Liver (tissue), 9 donors: Measurements from ENCODE around the gene ITGB1. TPM values are rescaled to one million over a fixed set of nuclear protein-coding genes. Genes with fewer than 3 reads are reported as not detected.

Experiments
- DNase-seq: peaks from one replicate; pipeline ENCODE4 v3.0.0-alpha.2; 2017; ENCODE audit warnings: low spot score
- H3K27ac ChIP-seq, 2 donors: one replicate each; pipeline ENCODE4 v1.7.0; 2013; ENCODE audit warnings: inconsistent platforms in 2 of 2, low read length in 2 of 2, control low read depth in 1 of 2, low read depth in 1 of 2, mild to moderate bottlenecking in 1 of 2
- H3K27me3 ChIP-seq, 4 donors: one replicate each; pipeline versions ENCODE4 v1.6.1 to v1.7.0; 2013; ENCODE audit warnings: low read length in 3 of 4, inconsistent platforms in 1 of 4, mild to moderate bottlenecking in 1 of 4, moderate library complexity in 1 of 4; ENCODE audit not compliant: control insufficient read depth in 4 of 4, insufficient read depth in 4 of 4
- H3K36me3 ChIP-seq, 4 donors: one replicate each; pipeline versions ENCODE4 v1.6.1 to v1.7.0; 2013; ENCODE audit warnings: low read length in 3 of 4, mild to moderate bottlenecking in 3 of 4, low read depth in 1 of 4, moderate library complexity in 1 of 4; ENCODE audit not compliant: control insufficient read depth in 4 of 4, insufficient read depth in 3 of 4
- H3K4me1 ChIP-seq, 4 donors: one replicate each; pipeline versions ENCODE4 v1.6.1 to v1.7.0; 2013; ENCODE audit warnings: low read length in 3 of 4, mild to moderate bottlenecking in 3 of 4, moderate library complexity in 1 of 4; ENCODE audit not compliant: control insufficient read depth in 4 of 4, insufficient read depth in 4 of 4
- H3K4me3 ChIP-seq, 3 donors: one replicate each; pipeline versions ENCODE4 v1.6.1 to v1.7.0; 2013; ENCODE audit warnings: low read length in 3 of 3, control low read depth in 1 of 3, low read depth in 1 of 3, mild to moderate bottlenecking in 1 of 3
- H3K9ac ChIP-seq, 2 donors: one replicate each; pipeline ENCODE4 v1.7.0; 2013; ENCODE audit warnings: low read length in 2 of 2, mild to moderate bottlenecking in 2 of 2, moderate library complexity in 2 of 2, control low read depth in 1 of 2, low read depth in 1 of 2
- H3K9me3 ChIP-seq, 4 donors: one replicate each; pipeline versions ENCODE4 v1.6.1 to v1.7.0; 2013; ENCODE audit warnings: low read length in 3 of 4; ENCODE audit not compliant: control insufficient read depth in 4 of 4
- ATF3 ChIP-seq: IDR thresholded peaks from 2 replicates; pipeline ENCODE4 v1.6.1; 2016; ENCODE audit warnings: antibody characterized with exemption
- CTCF ChIP-seq: fragments of 150-350 bp; IDR thresholded peaks from 2 replicates; pipeline ENCODE4 v1.5.1; 2017; ENCODE audit warnings: improper control_type of control experiment, low read depth, low read length; ENCODE audit not compliant: missing input control
- EGR1 ChIP-seq, 2 donors: IDR thresholded peaks; 2 replicates each; pipeline ENCODE4 v1.6.1; 2016 to 2018; ENCODE audit warnings: antibody characterized with exemption in 2 of 2, low read depth in 2 of 2
- FOXA1 ChIP-seq: IDR thresholded peaks from 2 replicates; pipeline ENCODE4 v1.6.1; 2016; ENCODE audit warnings: antibody characterized with exemption
- FOXA2 ChIP-seq: IDR thresholded peaks from 2 replicates; pipeline ENCODE4 v1.6.1; 2016; ENCODE audit warnings: antibody characterized with exemption
- GABPA ChIP-seq, 2 donors: IDR thresholded peaks in 1 of 2; conservative IDR thresholded peaks in 1 of 2; 2 replicates each; pipeline ENCODE4 v1.6.1; 2016; ENCODE audit warnings: antibody characterized with exemption in 2 of 2, mild to moderate bottlenecking in 1 of 2, moderate library complexity in 1 of 2
- HNF4A ChIP-seq, 2 donors: conservative IDR thresholded peaks; 2 replicates each; pipeline ENCODE4 v1.6.1; 2016; ENCODE audit warnings: antibody characterized with exemption in 2 of 2, mild to moderate bottlenecking in 2 of 2
- HNF4G ChIP-seq: IDR thresholded peaks from 2 replicates; pipeline ENCODE4 v1.6.1; 2016; ENCODE audit warnings: antibody characterized with exemption
- JUND ChIP-seq, 2 donors: IDR thresholded peaks; 2 replicates each; pipeline ENCODE4 v1.6.1; 2016; ENCODE audit warnings: antibody characterized with exemption in 2 of 2
- MAX ChIP-seq: IDR thresholded peaks from 2 replicates; pipeline ENCODE4 v1.6.1; 2016; ENCODE audit warnings: antibody characterized with exemption
- NR2F2 ChIP-seq: IDR thresholded peaks from 2 replicates; pipeline ENCODE4 v1.6.1; 2016; ENCODE audit warnings: antibody characterized with exemption
- RAD21 ChIP-seq, 2 donors: IDR thresholded peaks; 2 replicates each; pipeline ENCODE4 v1.6.1; 2016; ENCODE audit warnings: antibody characterized with exemption in 2 of 2, mild to moderate bottlenecking in 2 of 2
- REST ChIP-seq: IDR thresholded peaks from 2 replicates; pipeline ENCODE4 v1.6.1; 2016; ENCODE audit warnings: antibody characterized with exemption, mild to moderate bottlenecking
- RXRA ChIP-seq, 2 donors: IDR thresholded peaks; 2 replicates each; pipeline ENCODE4 v1.6.1; 2017 to 2018; ENCODE audit warnings: antibody characterized with exemption in 2 of 2, mild to moderate bottlenecking in 1 of 2
- SP1 ChIP-seq: IDR thresholded peaks from 2 replicates; pipeline ENCODE4 v1.6.1; 2018; ENCODE audit warnings: antibody characterized with exemption, mild to moderate bottlenecking
- TAF1 ChIP-seq: conservative IDR thresholded peaks from 2 replicates; pipeline ENCODE4 v1.6.1; 2016; ENCODE audit warnings: antibody characterized with exemption, mild to moderate bottlenecking
- YY1 ChIP-seq: IDR thresholded peaks from 2 replicates; pipeline ENCODE4 v1.6.1; 2016; ENCODE audit warnings: antibody characterized with exemption, mild to moderate bottlenecking
- WGBS: extraction: QIAGEN DNeasy Blood & Tissue Kit; methylation state at CpG from one replicate; pipeline ENCODE4 v1.1.7; 2013; 5-methylcytosine and 5-hydroxymethylcytosine counted together
- polyA plus RNA-seq, 2 donors: library from polyadenylated mRNA; stranded (reverse) in 1 of 2; unstranded in 1 of 2; fragments of 200-250 nt in 1 of 2; fragments of >200 nt in 1 of 2; fragmentation: Nextera tagmentation in 1 of 2; extraction: Ambion mirVana in 1 of 2; gene quantifications; one replicate each; pipeline versions ENCODE4 v1.2.1 to v1.2.3, GENCODE V29; 2013 to 2015
- total RNA-seq, 2 donors: library from RNA; depleted of rRNA; stranded (reverse); fragments of >200 nt; gene quantifications; one replicate each; pipeline ENCODE4 v1.2.3, GENCODE V29; 2014
- TF ChIP-seq, protein P1 (sequence below): IDR thresholded peaks from 2 replicates; pipeline ENCODE4 v1.6.1; 2016; ENCODE audit warnings: antibody characterized with exemption
- donor health status: healthy.
- donor health status: healthy.
- donor health status: healthy.
- donor health status: healthy.
- donor health status: healthy.

Gene ITGB1
- total and polyA plus RNA-seq, 4 donors = 109 to 308 (median 221) TPM

DNA sequence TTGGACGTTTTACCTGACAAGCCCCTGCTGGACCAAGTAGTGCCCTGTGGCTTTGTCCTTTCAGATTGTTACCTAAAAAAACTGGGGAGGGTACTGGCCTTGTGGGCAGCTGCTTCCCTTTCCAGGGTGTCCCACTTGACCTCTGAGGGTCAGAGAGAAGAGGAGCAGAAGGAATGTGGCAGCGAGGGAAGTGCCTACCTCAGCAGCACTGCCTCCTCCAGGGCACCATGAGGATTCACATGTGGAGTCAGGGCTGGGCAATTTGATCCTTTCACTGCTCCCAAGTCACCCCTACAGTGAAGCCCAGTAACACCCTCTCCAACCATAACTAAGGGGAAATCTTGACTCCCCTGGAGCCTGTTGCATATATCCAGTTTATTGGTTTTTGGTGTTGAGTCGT lies 64.6 kb downstream of the ITGB1 start:
- Histone ChIP-seq H3K4me1 (no peaks in the 10 kb centered on the region), H3K36me3 (peaks cover 0 to 8% (median 6%) of the 10 kb centered on the region in 4 donors), H3K4me3 (no peak overlapping the region), H3K27ac (no peak overlapping the region), H3K27me3 (no peaks in the 10 kb centered on the region), H3K9me3 (no peaks in the 10 kb centered on the region), H3K9ac (no peak overlapping the region)
- 69% methylated on average over 3 of the region's 3 CpGs for WGBS
- TF ChIP-seq NR2F2 (no peak), REST (no peak), CTCF (no peak), MAX (no peak), FOXA2 (no peak), FOXA1 (no peak), TAF1 (no peak), GABPA (IDR thresholded peaks at IDR 0.05 in 1 of 2, conservative IDR thresholded peaks at IDR 0.05 in 1 of 2) (no peak), JUND (IDR thresholded peaks at IDR 0.05) (no peak), SP1 (no peak), HNF4A (conservative IDR thresholded peaks at IDR 0.05) (no peak), ATF3 (no peak), EGR1 (IDR thresholded peaks at IDR 0.05; ENCODE audit: low read depth in 2 of 2) (no peak), YY1 (no peak), RAD21 (IDR thresholded peaks at IDR 0.05) (no peak), RXRA (IDR thresholded peaks at IDR 0.05) (no peak), HNF4G (no peak)
- TF ChIP-seq, protein P1, sequence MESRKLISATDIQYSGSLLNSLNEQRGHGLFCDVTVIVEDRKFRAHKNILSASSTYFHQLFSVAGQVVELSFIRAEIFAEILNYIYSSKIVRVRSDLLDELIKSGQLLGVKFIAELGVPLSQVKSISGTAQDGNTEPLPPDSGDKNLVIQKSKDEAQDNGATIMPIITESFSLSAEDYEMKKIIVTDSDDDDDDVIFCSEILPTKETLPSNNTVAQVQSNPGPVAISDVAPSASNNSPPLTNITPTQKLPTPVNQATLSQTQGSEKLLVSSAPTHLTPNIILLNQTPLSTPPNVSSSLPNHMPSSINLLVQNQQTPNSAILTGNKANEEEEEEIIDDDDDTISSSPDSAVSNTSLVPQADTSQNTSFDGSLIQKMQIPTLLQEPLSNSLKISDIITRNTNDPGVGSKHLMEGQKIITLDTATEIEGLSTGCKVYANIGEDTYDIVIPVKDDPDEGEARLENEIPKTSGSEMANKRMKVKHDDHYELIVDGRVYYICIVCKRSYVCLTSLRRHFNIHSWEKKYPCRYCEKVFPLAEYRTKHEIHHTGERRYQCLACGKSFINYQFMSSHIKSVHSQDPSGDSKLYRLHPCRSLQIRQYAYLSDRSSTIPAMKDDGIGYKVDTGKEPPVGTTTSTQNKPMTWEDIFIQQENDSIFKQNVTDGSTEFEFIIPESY = no peak
- DNase-seq = no peak
